A673 (cell line): ENCODE data around the gene DARS1. TPM values are rescaled to one million over a fixed set of nuclear protein-coding genes. Genes with fewer than 3 reads are reported as not detected.

Experiments used
- BruUV-seq: library from RNA; stranded (reverse); fragments of 400-500 nt; replicated peaks from 2 replicates; lab custom pipeline; 2021; lab: Mats Ljungman, UMichigan
- CTCF ChIA-PET: fragments of 300-600 bp; sonication (Branson Sonifier 250); formaldehyde crosslinking; loops from one replicate; lab custom pipeline; 2022; ENCODE audit warnings: antibody characterized with exemption; lab: Charles Lee
- POLR2A ChIA-PET: fragments of 300-600 bp; sonication (Branson Sonifier 250); formaldehyde crosslinking; loops from one replicate; lab custom pipeline; 2022; ENCODE audit warnings: antibody characterized with exemption; ENCODE audit not compliant: low non-redundant PET; lab: Charles Lee
- DNase-seq: peaks from one replicate; pipeline ENCODE4 v3.0.0-alpha.2; 2015; ENCODE audit warnings: low spot score
- H3K27ac ChIP-seq: fragments of 200-600 bp; sonication (generic); 2 replicates; pipeline ENCODE4 v1.5.1; 2016; ENCODE audit warnings: mixed run types, low read depth, mild to moderate bottlenecking, mixed read lengths, antibody characterized with exemption, low read length; ENCODE audit not compliant: poor library complexity, severe bottlenecking
- H3K27me3 ChIP-seq: fragments of 200-600 bp; sonication (generic); replicated peaks from 2 replicates; pipeline ENCODE4 v1.6.1; 2017; ENCODE audit warnings: mixed run types, low read depth, mild to moderate bottlenecking, mixed read lengths, antibody characterized with exemption, low read length; ENCODE audit not compliant: insufficient read depth, poor library complexity
- H3K36me3 ChIP-seq: fragments of 200-600 bp; sonication (generic); 2 replicates; pipeline ENCODE4 v1.6.1; 2016; ENCODE audit warnings: mixed run types, mild to moderate bottlenecking, mixed read lengths, antibody characterized with exemption, low read length; ENCODE audit not compliant: insufficient read depth, poor library complexity, severe bottlenecking
- H3K4me1 ChIP-seq: fragments of 200-600 bp; sonication (generic); 2 replicates; pipeline ENCODE4 v1.6.1; 2017; ENCODE audit warnings: mixed run types, mild to moderate bottlenecking, mixed read lengths, antibody characterized with exemption, low read length; ENCODE audit not compliant: insufficient read depth, poor library complexity, severe bottlenecking
- H3K4me3 ChIP-seq: fragments of 200-600 bp; sonication (generic); 2 replicates; pipeline ENCODE4 v1.5.1; 2016; ENCODE audit warnings: low read depth, mixed run types, mild to moderate bottlenecking, mixed read lengths, low read length; ENCODE audit not compliant: poor library complexity, severe bottlenecking
- H3K9me3 ChIP-seq: fragments of 200-600 bp; sonication (generic); 2 replicates; pipeline ENCODE4 v1.6.1; 2016; ENCODE audit warnings: mixed run types, low read depth, mild to moderate bottlenecking, mixed read lengths, antibody characterized with exemption, low read length; ENCODE audit not compliant: poor library complexity, severe bottlenecking
- EZH2 ChIP-seq: fragments of 200-600 bp; sonication (generic); IDR thresholded peaks from 2 replicates; pipeline ENCODE4 v1.6.1; 2017; ENCODE audit warnings: borderline replicate concordance, low read depth, mild to moderate bottlenecking, mixed read lengths, antibody characterized with exemption, low read length; ENCODE audit not compliant: poor library complexity, severe bottlenecking
- intact Hi-C: fragments of 100-400 bp; cut with micrococcal nuclease; formaldehyde crosslinking; loops from one replicate; pipeline ENCODE4 v1.10.0; 2022; ENCODE audit not compliant: unreplicated experiment
- total RNA-seq: library from RNA; stranded (reverse); gene quantifications from 2 replicates; pipeline ENCODE4 v1.2.3, GENCODE V29; 2021
- TF ChIP-seq, protein P1 (sequence below): fragments of 300-800, 200-600 bp; sonication (generic); conservative IDR thresholded peaks from 2 replicates; pipeline ENCODE4 v1.5.1; 2017; ENCODE audit warnings: low read depth, mild to moderate bottlenecking, antibody characterized with exemption, low read length, moderate library complexity, mixed read lengths

DARS1 gene
- total RNA-seq, 1 experiment from 2014 or later = 63.6 TPM

DNA sequence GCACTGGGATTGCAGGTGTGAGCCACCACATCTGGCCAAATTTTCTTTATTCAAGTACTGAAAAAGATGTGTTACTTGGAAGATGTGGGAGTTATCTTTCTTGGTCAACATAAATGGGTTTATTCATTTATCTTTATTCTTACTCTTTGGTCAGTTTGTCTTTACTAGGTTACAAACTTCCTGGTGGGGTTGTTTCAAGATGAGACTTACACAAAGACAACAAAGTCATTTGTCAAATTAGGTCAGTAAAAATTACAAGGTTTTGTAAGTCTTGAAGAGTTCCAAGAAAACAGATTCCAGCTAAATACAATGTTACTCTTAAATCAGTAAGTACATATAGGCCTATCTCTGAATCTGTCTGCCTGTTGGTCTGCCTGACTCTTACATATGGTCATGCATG is 48.9 kb downstream of the DARS1 start:
- Histone ChIP-seq H3K4me1 (no peaks in the 10 kb centered on the region), H3K27me3 (no peaks in the 10 kb centered on the region), H3K9me3 (no peaks in the 10 kb centered on the region), H3K4me3 (no peak overlapping the region), H3K27ac (no peak overlapping the region), H3K36me3 (no peaks in the 10 kb centered on the region)
- TF ChIP-seq, protein P1, sequence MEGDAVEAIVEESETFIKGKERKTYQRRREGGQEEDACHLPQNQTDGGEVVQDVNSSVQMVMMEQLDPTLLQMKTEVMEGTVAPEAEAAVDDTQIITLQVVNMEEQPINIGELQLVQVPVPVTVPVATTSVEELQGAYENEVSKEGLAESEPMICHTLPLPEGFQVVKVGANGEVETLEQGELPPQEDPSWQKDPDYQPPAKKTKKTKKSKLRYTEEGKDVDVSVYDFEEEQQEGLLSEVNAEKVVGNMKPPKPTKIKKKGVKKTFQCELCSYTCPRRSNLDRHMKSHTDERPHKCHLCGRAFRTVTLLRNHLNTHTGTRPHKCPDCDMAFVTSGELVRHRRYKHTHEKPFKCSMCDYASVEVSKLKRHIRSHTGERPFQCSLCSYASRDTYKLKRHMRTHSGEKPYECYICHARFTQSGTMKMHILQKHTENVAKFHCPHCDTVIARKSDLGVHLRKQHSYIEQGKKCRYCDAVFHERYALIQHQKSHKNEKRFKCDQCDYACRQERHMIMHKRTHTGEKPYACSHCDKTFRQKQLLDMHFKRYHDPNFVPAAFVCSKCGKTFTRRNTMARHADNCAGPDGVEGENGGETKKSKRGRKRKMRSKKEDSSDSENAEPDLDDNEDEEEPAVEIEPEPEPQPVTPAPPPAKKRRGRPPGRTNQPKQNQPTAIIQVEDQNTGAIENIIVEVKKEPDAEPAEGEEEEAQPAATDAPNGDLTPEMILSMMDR = no peak
- TF ChIP-seq EZH2 = no peak
- intact Hi-C loops = no loop called here
- ChIA-PET CTCF (no interaction called here), POLR2A (no interaction called here)
- no TSS peak for BruUV-seq
- no peak for DNase-seq

DNA sequence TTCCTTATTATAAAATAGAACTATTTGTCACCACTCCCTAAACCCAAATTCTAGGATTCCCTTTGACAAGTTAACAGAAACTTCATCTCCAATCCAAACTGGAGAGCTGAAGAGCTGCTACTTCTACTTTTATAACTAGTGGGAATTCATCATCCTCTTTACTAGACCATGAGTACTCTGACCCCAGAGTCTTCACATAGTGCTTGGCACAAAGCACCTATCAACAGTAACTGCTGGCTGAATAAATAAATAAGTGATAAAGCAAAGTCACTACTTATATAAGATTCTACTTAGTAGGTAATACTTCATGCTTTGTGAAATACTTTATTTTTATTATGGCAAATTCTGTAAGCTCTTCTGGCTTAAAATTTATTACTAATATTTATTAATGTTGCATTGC is 49.5 kb downstream of the DARS1 start:
- Histone ChIP-seq H3K9me3 (no peaks in the 10 kb centered on the region), H3K27ac (no peak overlapping the region), H3K36me3 (no peaks in the 10 kb centered on the region), H3K27me3 (no peaks in the 10 kb centered on the region), H3K4me3 (no peak overlapping the region), H3K4me1 (no peaks in the 10 kb centered on the region)
- BruUV-seq = no TSS peak
- CTCF ChIA-PET = no interaction called here
- intact Hi-C loops = no loop called here
- POLR2A ChIA-PET = no interaction called here
- TF ChIP-seq EZH2 = no peak
- TF ChIP-seq, protein P1 = no peak
- DNase-seq = no peak

DNA sequence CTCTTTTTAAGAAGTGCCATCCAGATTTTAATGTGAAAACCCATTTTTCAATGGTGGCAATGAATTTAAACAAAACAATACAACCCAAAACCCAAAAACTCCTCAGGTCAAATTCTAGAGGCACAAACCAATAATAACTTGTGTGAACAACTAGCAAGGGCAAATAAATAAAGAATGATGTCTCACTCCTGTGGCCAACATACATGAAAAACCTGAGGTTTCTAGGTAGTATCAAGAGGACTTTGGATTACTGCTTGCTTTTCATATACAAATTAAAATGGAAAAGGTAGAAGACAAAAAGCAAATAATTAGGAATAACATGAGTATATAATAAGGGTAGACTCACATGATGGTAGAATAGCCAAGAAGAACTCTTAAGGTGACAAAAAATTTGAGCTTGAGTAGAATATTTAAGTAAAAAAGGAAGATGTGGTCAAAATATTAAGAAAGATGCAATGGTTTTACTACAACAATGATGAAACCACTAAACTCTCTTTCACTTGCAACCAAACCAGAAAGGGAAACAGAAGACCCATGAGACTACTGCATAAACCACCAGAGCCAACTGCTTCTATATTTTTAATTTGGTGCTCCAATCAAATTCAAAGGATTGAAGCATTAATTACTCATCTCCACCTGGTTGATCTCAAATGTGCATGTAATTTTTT is 53.5 kb downstream of the DARS1 start:
- CTCF ChIA-PET = no interaction called here
- Histone ChIP-seq H3K27ac (no peak overlapping the region), H3K9me3 (no peaks in the 10 kb centered on the region), H3K27me3 (no peaks in the 10 kb centered on the region), H3K36me3 (no peaks in the 10 kb centered on the region), H3K4me1 (no peaks in the 10 kb centered on the region), H3K4me3 (no peak overlapping the region)
- intact Hi-C loops = no loop called here
- BruUV-seq = no TSS peak
- TF ChIP-seq, protein P1 = no peak
- TF ChIP-seq EZH2 = no peak
- POLR2A ChIA-PET = no interaction called here
- no peak for DNase-seq
